Suprapubic skin (tissue), 4 donors: ENCODE data around the gene NOX3. TPM values are rescaled to one million over a fixed set of nuclear protein-coding genes. Genes with fewer than 3 reads are reported as not detected.
"Not testable (repeated sequence)": the region's sequence is repeated elsewhere in the genome, so short reads cannot be mapped to it uniquely, and the experiment has no call there.

Experiments used
- DNase-seq, 2 donors: peaks; one replicate each; pipeline ENCODE4 v3.0.0-alpha.2; 2019; ENCODE audit warnings: low spot score in 2 of 2
- H3K27ac ChIP-seq: fragments of 200-600 bp; sonication (generic); one replicate; pipeline ENCODE4 v1.5.1; 2019
- H3K27me3 ChIP-seq: fragments of 200-600 bp; sonication (generic); one replicate; pipeline ENCODE4 v1.5.1; 2019
- H3K36me3 ChIP-seq: fragments of 200-600 bp; sonication (generic); one replicate; pipeline ENCODE4 v1.5.1; 2019
- H3K4me1 ChIP-seq: fragments of 200-600 bp; sonication (generic); one replicate; pipeline ENCODE4 v1.5.1; 2019
- H3K4me3 ChIP-seq: fragments of 200-600 bp; sonication (generic); one replicate; pipeline ENCODE4 v1.5.1; 2019; ENCODE audit warnings: mild to moderate bottlenecking
- H3K9me3 ChIP-seq: fragments of 200-600 bp; sonication (generic); one replicate; pipeline ENCODE4 v1.5.1; 2019
- CTCF ChIP-seq, 2 donors: fragments of 200-600 bp in 1 of 2; fragments of 450-650 bp in 1 of 2; sonication (generic) in 1 of 2; IDR thresholded peaks; one replicate each; pipeline ENCODE4 v1.5.1; 2016 to 2019; ENCODE audit warnings: antibody characterized with exemption in 2 of 2, mild to moderate bottlenecking in 1 of 2, moderate library complexity in 1 of 2
- EP300 ChIP-seq: sonication (generic); formaldehyde crosslinking; IDR thresholded peaks from one replicate; pipeline ENCODE4 v1.6.1; 2017; ENCODE audit warnings: antibody characterized with exemption
- POLR2A ChIP-seq, 2 donors: fragments of 450-650 bp; IDR thresholded peaks; one replicate each; pipeline ENCODE4 v1.6.1; 2017; ENCODE audit warnings: antibody characterized with exemption in 2 of 2, mild to moderate bottlenecking in 2 of 2, moderate library complexity in 2 of 2
- POLR2AphosphoS5 ChIP-seq, 3 donors: sonication (generic); formaldehyde crosslinking; IDR thresholded peaks; one replicate each; pipeline ENCODE4 v1.6.1; 2017; ENCODE audit warnings: antibody characterized with exemption in 3 of 3
- WGBS: methylation state at CpG from one replicate; pipeline ENCODE4 v1.1.5; 2018; 5-methylcytosine and 5-hydroxymethylcytosine counted together
- total RNA-seq, 4 donors: library from RNA; depleted of rRNA; stranded (reverse); fragments of >200 nt; gene quantifications; one replicate each; pipeline ENCODE4 v1.1.0, GENCODE V29; 2016

NOX3 gene
- total RNA-seq, 4 donors from 2014 or later = not detected

GRCh38 chr6:155366325-155366724 lies 89.3 kb downstream of the NOX3 start:
- no peaks in the 10 kb centered on the region for H3K27me3 ChIP-seq
- no peaks in the 10 kb centered on the region for H3K4me1 ChIP-seq
- H3K36me3 ChIP-seq = no peaks in the 10 kb centered on the region
- no peaks in the 10 kb centered on the region for H3K9me3 ChIP-seq
- TF ChIP-seq POLR2AphosphoS5 (IDR thresholded peaks at IDR 0.05) (no peak), EP300 (no peak), POLR2A (IDR thresholded peaks at IDR 0.05) (no peak), CTCF (IDR thresholded peaks at IDR 0.05) (no peak)
- H3K4me3 ChIP-seq = no peak overlapping the region
- no peak overlapping the region for H3K27ac ChIP-seq
- WGBS = 88% methylated on average over 6 of the region's 6 CpGs
- DNase-seq = no peak

GRCh38 chr6:155364844-155365437 lies 90.7 kb downstream of the NOX3 start:
- Histone ChIP-seq H3K36me3 (no peaks in the 10 kb centered on the region), H3K4me3 (no peak overlapping the region), H3K9me3 (no peaks in the 10 kb centered on the region), H3K27ac (no peak overlapping the region), H3K4me1 (no peaks in the 10 kb centered on the region), H3K27me3 (no peaks in the 10 kb centered on the region)
- WGBS = 92% methylated on average over 3 of the region's 3 CpGs
- no peak for TF ChIP-seq CTCF (IDR thresholded peaks at IDR 0.05)
- TF ChIP-seq EP300 = no peak
- TF ChIP-seq POLR2AphosphoS5 (IDR thresholded peaks at IDR 0.05) = no peak
- TF ChIP-seq POLR2A (IDR thresholded peaks at IDR 0.05) = no peak
- DNase-seq = no peak

- 74% methylated on average over 12 of the region's 12 CpGs for WGBS
- not testable (repeated sequence) for H3K4me3 ChIP-seq, H3K36me3 ChIP-seq, H3K4me1 ChIP-seq, H3K27me3 ChIP-seq, H3K27ac ChIP-seq, DNase-seq, H3K9me3 ChIP-seq
Observed at GRCh38 chr6:155364021-155364420, 91.6 kb downstream of the NOX3 start.

GRCh38 chr6:155362968-155363632 lies 92.5 kb downstream of the NOX3 start:
- not testable (repeated sequence) for H3K4me1 ChIP-seq

GRCh38 chr6:155354167-155354566 lies 101.5 kb downstream of the NOX3 start:
- no peaks in the 10 kb centered on the region for H3K27me3 ChIP-seq
- H3K36me3 ChIP-seq = no peaks in the 10 kb centered on the region
- H3K27ac ChIP-seq = no peak overlapping the region
- DNase-seq = no peak
- TF ChIP-seq EP300 (no peak), POLR2AphosphoS5 (IDR thresholded peaks at IDR 0.05) (no peak), POLR2A (IDR thresholded peaks at IDR 0.05) (no peak), CTCF (IDR thresholded peaks at IDR 0.05) (no peak)
- H3K4me3 ChIP-seq = no peak overlapping the region
- no peaks in the 10 kb centered on the region for H3K4me1 ChIP-seq
- peaks cover 5% of the 10 kb centered on the region for H3K9me3 ChIP-seq

More at GRCh38 chr6:155362968-155363632, 92.5 kb downstream of the NOX3 start:
- not testable (repeated sequence) for DNase-seq, H3K27ac ChIP-seq, H3K27me3 ChIP-seq, H3K36me3 ChIP-seq, H3K9me3 ChIP-seq, H3K4me3 ChIP-seq
- WGBS = 97% methylated on average over 19 of the region's 39 CpGs

GRCh38 chr6:155352811-155353210 lies 102.8 kb downstream of the NOX3 start:
- Histone ChIP-seq H3K9me3 (peaks cover 5% of the 10 kb centered on the region), H3K27me3 (no peaks in the 10 kb centered on the region), H3K4me1 (no peaks in the 10 kb centered on the region), H3K36me3 (no peaks in the 10 kb centered on the region), H3K27ac (no peak overlapping the region), H3K4me3 (no peak overlapping the region)
- no peak for DNase-seq
- TF ChIP-seq POLR2AphosphoS5 (IDR thresholded peaks at IDR 0.05) = no peak
- no peak for TF ChIP-seq CTCF (IDR thresholded peaks at IDR 0.05)
- no peak for TF ChIP-seq EP300
- TF ChIP-seq POLR2A (IDR thresholded peaks at IDR 0.05) = no peak
